Measurements from ENCODE around the gene TERT.
"Not testable (repeated sequence)": the region's sequence is repeated elsewhere in the genome, so short reads cannot be mapped to it uniquely, and the experiment has no call there.

TERT gene

DNA sequence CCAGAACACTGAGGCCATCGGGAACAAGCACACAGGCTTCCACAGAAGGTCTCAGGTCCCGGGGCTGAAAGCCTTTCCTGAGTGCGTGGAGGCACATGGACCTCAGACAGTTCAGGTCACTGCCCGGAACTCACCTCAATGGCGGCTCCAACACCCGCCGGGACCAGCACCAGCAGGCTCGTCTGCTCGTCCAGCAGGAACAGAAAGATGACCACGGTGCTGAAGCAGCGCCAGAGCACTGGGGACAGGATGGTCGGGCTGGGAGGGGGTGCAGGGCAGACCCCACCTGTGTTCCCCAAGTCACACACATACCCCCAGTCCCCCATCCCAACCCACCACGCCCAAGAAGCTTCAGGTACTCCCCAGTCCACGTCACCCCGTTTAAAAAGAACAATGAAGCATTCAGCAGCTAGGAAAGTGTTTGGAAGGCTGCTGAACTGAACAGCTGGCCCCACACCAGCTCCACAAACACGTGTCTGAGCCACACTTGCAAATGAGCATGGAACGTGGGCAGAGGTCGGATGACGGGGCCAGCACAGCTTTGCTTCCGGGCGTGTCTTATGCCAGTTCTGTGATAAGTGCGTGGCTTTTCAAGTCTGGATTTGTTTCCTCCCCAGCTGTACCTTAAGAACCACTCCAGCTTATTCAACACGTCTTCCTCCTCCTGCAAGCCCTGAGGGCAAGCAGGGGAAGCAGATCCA, 35.4 kb upstream of the TERT start:
- no peaks in the 10 kb centered on the region for H3K9me3 ChIP-seq (ENCODE audit: insufficient read depth, low read length)
- no peak for TF ChIP-seq EZH2phosphoT487 (IDR thresholded peaks at IDR 0.05; ENCODE audit: low read depth)
- TF ChIP-seq, protein P1, sequence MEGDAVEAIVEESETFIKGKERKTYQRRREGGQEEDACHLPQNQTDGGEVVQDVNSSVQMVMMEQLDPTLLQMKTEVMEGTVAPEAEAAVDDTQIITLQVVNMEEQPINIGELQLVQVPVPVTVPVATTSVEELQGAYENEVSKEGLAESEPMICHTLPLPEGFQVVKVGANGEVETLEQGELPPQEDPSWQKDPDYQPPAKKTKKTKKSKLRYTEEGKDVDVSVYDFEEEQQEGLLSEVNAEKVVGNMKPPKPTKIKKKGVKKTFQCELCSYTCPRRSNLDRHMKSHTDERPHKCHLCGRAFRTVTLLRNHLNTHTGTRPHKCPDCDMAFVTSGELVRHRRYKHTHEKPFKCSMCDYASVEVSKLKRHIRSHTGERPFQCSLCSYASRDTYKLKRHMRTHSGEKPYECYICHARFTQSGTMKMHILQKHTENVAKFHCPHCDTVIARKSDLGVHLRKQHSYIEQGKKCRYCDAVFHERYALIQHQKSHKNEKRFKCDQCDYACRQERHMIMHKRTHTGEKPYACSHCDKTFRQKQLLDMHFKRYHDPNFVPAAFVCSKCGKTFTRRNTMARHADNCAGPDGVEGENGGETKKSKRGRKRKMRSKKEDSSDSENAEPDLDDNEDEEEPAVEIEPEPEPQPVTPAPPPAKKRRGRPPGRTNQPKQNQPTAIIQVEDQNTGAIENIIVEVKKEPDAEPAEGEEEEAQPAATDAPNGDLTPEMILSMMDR (IDR thresholded peaks at IDR 0.05; ENCODE audit: low read depth, low read length) = no peak
- H3K27ac ChIP-seq (ENCODE audit: low read length) = no peak overlapping the region
- no peaks in the 10 kb centered on the region for H3K27me3 ChIP-seq (ENCODE audit: low read depth, low read length)
- no peak overlapping the region for H2AFZ ChIP-seq (ENCODE audit: low read depth, low read length)
- no peaks in the 10 kb centered on the region for H3K4me1 ChIP-seq (ENCODE audit: low read length)
- H3K4me2 ChIP-seq (ENCODE audit: low read length) = no peak overlapping the region
- H3K79me2 ChIP-seq (ENCODE audit: low read length) = peaks cover 4% of the 10 kb centered on the region; the same call in 1 of the 2 replicates
- H3K36me3 ChIP-seq (replicated peaks; ENCODE audit: low read depth, low read length) = peaks cover 12% of the 10 kb centered on the region
- no peak overlapping the region for H3K9ac ChIP-seq (ENCODE audit: low read length)
- peaks cover 4% of the 10 kb centered on the region for H4K20me1 ChIP-seq (ENCODE audit: insufficient read depth, low read length)
- no peak overlapping the region for H3K4me3 ChIP-seq (ENCODE audit: low read length)

DNA sequence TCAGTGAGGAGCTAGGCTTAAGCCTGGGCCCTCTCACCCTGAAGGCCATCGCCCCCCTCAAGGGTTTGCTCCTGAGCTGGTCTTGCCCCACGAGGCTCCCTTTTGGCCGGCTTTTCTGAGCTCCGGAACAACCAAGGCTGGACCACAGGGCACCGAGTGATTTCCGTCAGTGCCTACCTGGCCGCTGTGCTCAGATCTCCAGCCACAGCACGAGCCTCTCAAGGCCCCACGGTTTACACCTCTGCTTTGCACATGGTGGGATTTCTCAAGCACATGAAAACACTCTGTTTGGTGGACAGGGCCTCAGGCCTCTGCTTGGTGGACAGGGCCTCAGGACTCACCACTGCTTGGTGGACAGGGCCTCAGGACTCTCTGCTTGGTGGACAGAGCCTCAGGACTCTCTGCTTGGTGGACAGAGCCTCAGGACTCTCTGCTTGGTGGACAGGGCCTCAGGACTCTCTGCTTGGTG, 34.3 kb upstream of the TERT start:
- no peak overlapping the region for H2AFZ ChIP-seq (ENCODE audit: low read depth, low read length)
- H3K9me3 ChIP-seq (ENCODE audit: insufficient read depth, low read length) = no peaks in the 10 kb centered on the region
- H4K20me1 ChIP-seq (ENCODE audit: insufficient read depth, low read length) = peaks cover 4% of the 10 kb centered on the region
- H3K27ac ChIP-seq (ENCODE audit: low read length) = no peak overlapping the region
- H3K36me3 ChIP-seq (replicated peaks; ENCODE audit: low read depth, low read length) = peaks cover 10% of the 10 kb centered on the region
- no peaks in the 10 kb centered on the region for H3K4me1 ChIP-seq (ENCODE audit: low read length)
- H3K9ac ChIP-seq (ENCODE audit: low read length) = no peak overlapping the region
- no peak overlapping the region for H3K4me3 ChIP-seq (ENCODE audit: low read length)
- no peak overlapping the region for H3K4me2 ChIP-seq (ENCODE audit: low read length)
- peaks cover 4% of the 10 kb centered on the region; the same call in 1 of the 2 replicates for H3K79me2 ChIP-seq (ENCODE audit: low read length)
- no peak for TF ChIP-seq EZH2phosphoT487 (IDR thresholded peaks at IDR 0.05; ENCODE audit: low read depth)
- TF ChIP-seq, protein P1 (IDR thresholded peaks at IDR 0.05; ENCODE audit: low read depth, low read length) = no peak
- H3K27me3 ChIP-seq (ENCODE audit: low read depth, low read length) = no peaks in the 10 kb centered on the region

DNA sequence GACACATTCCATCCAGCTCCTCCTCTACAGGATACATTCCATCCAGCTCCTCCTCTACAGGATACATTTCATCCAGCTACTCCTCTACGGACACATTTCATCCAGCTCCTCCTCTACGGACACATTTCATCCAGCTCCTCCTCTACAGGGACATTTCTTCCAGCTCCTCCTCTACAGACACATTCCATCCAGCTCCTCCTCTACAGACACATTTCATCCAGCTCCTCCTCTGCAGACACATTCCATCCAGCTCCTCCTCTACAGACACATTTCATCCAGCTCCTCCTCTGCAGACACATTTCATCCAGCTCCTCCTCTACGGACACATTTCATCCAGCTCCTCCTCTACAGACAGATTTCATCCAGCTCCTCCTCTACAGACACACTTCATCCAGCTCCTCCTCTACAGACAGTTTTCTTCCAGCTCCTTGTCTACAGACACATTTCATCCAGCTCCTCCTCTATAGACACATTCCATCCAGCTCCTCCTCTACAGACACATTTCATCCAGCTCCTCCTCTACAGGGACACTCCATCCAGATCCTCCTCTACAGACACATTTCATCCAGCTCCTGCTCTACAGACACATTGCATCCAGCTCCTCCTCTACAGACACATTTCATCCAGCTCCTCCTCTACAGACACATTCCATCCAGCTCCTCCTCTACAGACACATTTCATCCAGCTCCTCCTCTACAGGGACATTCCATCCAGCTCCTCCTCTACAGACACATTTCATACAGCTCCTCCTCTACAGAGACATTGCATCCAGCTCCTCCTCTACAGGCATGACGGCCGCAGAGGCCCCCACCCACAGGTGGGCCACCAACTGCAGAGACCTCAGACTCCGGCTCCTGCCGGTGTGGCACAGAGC, 33.6 kb upstream of the TERT start:
- H3K27ac ChIP-seq (ENCODE audit: low read length); H3K79me2 ChIP-seq (ENCODE audit: low read length); H3K4me2 ChIP-seq (ENCODE audit: low read length); H3K9ac ChIP-seq (ENCODE audit: low read length); H3K9me3 ChIP-seq (ENCODE audit: insufficient read depth, low read length); H2AFZ ChIP-seq (ENCODE audit: low read depth, low read length); H4K20me1 ChIP-seq (ENCODE audit: insufficient read depth, low read length); H3K4me1 ChIP-seq (ENCODE audit: low read length); H3K36me3 ChIP-seq (replicated peaks; ENCODE audit: low read depth, low read length); H3K4me3 ChIP-seq (ENCODE audit: low read length); H3K27me3 ChIP-seq (ENCODE audit: low read depth, low read length): not testable (repeated sequence)

DNA sequence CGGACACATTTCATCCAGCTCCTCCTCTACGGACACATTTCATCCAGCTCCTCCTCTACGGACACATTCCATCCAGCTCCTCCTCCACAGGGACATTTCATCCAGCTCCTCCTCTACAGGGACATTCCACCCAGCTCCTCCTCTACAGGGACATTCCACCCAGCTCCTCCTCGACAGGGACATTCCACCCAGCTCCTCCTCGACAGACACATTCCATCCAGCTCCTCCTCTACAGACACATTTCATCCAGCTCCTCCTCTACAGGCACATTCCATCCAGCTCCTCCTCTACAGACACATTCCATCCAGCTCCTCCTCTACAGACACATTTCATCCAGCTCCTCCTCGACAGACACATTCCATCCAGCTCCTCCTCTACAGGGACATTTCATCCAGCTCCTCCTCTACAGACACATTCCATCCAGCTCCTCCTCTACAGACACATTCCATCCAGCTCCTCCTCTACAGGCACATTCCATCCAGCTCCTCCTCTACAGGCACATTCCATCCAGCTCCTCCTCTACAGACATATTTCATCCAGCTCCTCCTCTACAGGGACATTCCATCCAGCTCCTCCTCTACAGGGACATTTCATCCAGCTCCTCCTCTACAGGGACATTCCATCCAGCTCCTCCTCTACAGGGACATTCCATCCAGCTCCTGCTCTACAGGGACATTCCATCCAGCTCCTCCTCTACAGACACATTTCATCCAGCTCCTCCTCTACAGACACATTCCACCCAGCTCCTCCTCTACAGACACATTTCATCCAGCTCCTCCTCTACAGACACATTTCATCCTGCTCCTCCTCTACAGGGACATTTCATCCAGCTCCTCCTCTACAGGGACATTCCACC, 32.3 kb upstream of the TERT start:
- H3K9me3 ChIP-seq (ENCODE audit: insufficient read depth, low read length); H3K27me3 ChIP-seq (ENCODE audit: low read depth, low read length); H3K36me3 ChIP-seq (replicated peaks; ENCODE audit: low read depth, low read length); H3K4me3 ChIP-seq (ENCODE audit: low read length); H3K27ac ChIP-seq (ENCODE audit: low read length); H3K9ac ChIP-seq (ENCODE audit: low read length); H3K4me1 ChIP-seq (ENCODE audit: low read length); H2AFZ ChIP-seq (ENCODE audit: low read depth, low read length); H3K4me2 ChIP-seq (ENCODE audit: low read length); H3K79me2 ChIP-seq (ENCODE audit: low read length); H4K20me1 ChIP-seq (ENCODE audit: insufficient read depth, low read length): not testable (repeated sequence)

DNA sequence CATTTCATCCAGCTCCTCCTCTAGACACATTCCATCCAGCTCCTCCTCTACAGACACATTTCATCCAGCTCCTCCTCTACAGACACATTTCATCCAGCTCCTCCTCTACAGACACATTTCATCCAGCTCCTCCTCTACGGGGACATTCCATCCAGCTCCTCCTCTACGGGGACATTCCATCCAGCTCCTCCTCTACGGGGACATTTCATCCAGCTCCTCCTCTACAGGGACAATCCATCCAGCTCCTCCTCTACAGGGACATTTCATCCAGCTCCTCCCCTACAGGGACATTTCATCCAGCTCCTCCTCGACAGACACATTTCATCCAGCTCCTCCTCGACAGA, 31.6 kb upstream of the TERT start:
- H3K27me3 ChIP-seq (ENCODE audit: low read depth, low read length); H4K20me1 ChIP-seq (ENCODE audit: insufficient read depth, low read length); H3K4me1 ChIP-seq (ENCODE audit: low read length); H3K4me3 ChIP-seq (ENCODE audit: low read length); H3K4me2 ChIP-seq (ENCODE audit: low read length); H2AFZ ChIP-seq (ENCODE audit: low read depth, low read length); H3K36me3 ChIP-seq (replicated peaks; ENCODE audit: low read depth, low read length); H3K9me3 ChIP-seq (ENCODE audit: insufficient read depth, low read length); H3K27ac ChIP-seq (ENCODE audit: low read length); H3K9ac ChIP-seq (ENCODE audit: low read length); H3K79me2 ChIP-seq (ENCODE audit: low read length): not testable (repeated sequence)
